Renal cortex interstitium (tissue), 11 donors: Measurements from ENCODE around the gene NTM. TPM values are rescaled to one million over a fixed set of nuclear protein-coding genes. Genes with fewer than 3 reads are reported as not detected.

Source experiments
- DNase-seq, 11 donors: peaks; one replicate each; pipeline ENCODE4 v3.0.0-alpha.2; 2013; ENCODE audit warnings: low read depth in 9 of 11, low spot score in 4 of 11; ENCODE audit errors: extremely low read depth in 1 of 11
- polyA plus RNA-seq, 3 donors: library from polyadenylated mRNA; unstranded; fragments of 120-200 nt; gene quantifications; one replicate each; pipeline ENCODE4 v1.2.1, GENCODE V29; 2013; ENCODE audit not compliant: insufficient read length in 3 of 3

Gene NTM
- polyA plus RNA-seq, 3 donors, result 40.5 to 45.1 (median 43.9) TPM

DNA sequence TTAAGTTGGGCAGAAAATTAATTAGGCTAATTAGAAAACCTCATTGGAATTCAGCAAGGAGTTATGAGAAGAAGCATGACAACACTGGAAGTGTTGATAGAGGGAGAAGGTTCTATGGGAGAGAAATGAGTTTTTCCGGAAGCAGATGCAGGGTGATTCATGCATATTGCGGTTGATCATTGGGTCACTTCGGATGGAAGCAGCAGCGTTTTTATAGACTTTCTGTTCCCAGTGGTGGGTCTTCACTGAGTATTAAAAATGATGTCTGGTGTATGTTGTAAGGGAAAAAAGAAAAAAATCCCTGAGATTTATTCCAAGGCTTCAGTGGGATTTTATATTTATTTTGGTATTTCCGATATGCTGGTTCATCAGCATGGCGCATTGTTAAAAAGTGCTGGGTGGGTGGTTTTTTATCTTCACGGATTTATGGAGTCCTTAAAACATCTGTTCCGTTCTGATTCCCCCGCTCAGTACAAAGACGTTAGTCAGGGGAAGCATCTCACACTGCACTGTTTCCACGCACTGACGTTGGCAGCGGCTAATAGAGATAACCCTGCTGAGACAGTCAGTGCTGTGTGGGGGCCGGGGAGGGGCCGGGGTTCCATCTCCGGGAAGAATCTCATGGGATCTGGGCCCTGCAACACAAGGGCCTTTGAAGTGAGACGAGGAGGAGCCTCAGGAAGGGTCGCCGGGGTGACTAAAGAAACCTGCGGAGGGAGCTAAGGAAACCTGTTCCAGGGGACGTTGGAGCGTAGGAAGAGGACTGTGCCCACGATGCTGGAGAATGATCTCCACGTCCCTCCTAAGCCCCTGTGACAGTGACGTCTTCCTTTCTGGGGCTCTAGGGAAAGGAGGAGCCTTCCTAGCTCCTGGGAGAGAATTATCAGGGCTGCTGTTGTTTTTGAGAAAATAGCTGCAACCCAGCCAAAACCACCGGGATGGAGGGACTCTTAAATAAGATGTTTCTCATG lies 390.0 kb downstream of the NTM start:
- DNase-seq, result peak in 7 of 11 donors; percentile 15 to 48 (median 33)

DNA sequence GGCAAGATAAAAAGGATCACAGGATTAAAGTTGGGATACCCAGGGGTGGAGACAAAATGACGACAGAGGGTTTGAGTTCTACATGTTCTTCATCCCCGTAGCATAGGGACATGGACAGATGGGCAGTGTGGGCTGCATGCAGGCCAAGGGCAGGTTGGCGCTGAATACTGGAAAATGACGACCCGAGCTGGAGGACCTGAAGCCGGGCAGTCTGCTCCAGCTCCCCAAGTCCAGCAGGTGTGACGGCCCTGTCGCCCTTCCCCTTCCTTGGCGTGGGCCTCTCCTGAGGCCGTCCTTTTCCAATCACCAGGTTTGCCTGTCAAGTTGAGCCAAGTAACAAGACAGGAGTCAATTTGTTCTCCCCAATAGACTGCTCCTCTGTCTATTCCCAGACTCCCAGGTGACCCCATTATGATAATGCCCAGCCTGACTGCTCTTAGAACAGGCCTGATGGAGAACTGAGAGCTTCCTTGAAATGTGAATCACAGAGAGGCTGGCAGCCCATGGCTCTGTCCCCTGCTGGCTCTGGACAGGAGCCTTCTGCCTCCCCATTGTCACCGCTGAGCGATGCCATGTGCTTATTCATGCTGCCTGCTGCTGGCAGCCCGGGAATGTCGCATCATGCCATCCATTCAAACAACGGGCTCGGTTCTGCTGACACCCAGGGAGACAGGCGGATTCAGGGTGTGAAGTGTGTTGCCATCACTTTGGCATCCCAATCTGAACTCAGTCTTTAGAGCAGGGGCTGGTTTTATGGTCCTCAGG lies 392.1 kb downstream of the NTM start:
- no peak for DNase-seq

- no peak for DNase-seq
Measured at GRCh38 chr11:131763193-131763890, 392.9 kb downstream of the NTM start.

GRCh38 chr11:131764126-131764525 lies 393.7 kb downstream of the NTM start:
- no peak for DNase-seq

DNA sequence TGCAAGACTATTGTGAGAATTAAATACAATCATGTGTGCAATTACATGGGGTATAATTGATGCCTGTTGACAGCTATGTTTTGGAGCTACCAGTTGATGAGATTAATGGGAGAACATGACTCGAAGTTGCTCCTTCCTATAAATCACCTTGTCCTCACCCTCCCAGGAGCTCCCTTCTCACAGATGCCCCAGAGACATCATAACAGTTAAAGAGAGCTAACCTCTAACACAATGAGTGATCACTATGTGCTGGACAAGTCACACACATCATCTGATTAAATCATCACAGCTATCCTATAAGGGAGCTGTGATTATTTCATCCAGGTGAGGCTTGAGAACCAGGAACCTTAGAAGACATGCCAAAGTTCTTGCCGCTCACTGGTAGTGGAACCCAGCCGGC lies 394.2 kb downstream of the NTM start:
- no peak for DNase-seq

- DNase-seq, result no peak
Measured at GRCh38 chr11:131766637-131767036, 396.2 kb downstream of the NTM start.

GRCh38 chr11:131767421-131767820 lies 397.0 kb downstream of the NTM start:
- no peak for DNase-seq

GRCh38 chr11:131770801-131771200 lies 400.4 kb downstream of the NTM start:
- DNase-seq, result no peak

DNA sequence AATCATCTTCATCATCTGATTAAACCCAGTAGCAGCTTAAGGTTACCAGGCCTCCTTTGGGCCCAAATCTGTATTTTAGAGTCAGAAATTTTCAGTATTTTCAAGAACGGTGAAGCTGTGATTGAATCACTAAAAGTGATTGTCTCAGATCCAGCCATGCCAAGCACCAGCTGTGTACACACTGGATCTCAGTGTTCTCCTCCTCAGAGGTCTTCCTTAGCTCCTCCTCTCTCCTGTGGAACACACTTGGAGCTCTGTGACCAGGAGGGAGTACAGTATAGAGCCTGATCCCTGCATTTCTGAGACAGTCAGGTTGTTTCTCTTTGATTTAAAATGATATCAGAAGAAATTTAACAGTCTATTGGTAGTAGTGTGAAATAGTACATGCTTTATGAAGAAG lies 401.1 kb downstream of the NTM start:
- no peak for DNase-seq

- DNase-seq, result no peak
Measured at GRCh38 chr11:131773626-131774025, 403.2 kb downstream of the NTM start.

GRCh38 chr11:131776211-131776610 lies 405.8 kb downstream of the NTM start:
- DNase-seq, result no peak

- DNase-seq, result no peak
Measured at GRCh38 chr11:131785801-131786200, 415.4 kb downstream of the NTM start.

GRCh38 chr11:131787119-131787518 lies 416.7 kb downstream of the NTM start:
- no peak for DNase-seq

DNA sequence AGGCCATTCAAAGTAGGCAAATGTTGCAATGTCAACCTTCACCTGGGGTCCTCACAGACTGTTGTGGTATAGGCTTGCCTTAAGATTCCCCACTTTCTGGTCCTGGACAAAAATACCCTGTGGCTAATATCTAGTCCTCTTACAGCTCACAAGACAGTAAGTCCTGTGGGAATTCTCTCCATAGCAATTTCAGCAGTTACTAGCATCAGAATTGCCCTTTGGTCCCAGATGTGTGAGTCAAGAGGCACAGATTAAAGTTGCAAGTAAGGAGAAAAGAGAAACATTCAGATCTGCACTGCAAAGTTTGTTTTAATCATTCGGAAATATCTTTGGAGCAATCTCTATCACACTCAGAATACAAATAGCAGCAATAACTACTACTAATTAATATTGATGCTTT lies 420.2 kb downstream of the NTM start:
- no peak for DNase-seq

GRCh38 chr11:131792243-131792642 lies 421.8 kb downstream of the NTM start:
- DNase-seq, result no peak

GRCh38 chr11:131796089-131796488 lies 425.7 kb downstream of the NTM start:
- no peak for DNase-seq

DNA sequence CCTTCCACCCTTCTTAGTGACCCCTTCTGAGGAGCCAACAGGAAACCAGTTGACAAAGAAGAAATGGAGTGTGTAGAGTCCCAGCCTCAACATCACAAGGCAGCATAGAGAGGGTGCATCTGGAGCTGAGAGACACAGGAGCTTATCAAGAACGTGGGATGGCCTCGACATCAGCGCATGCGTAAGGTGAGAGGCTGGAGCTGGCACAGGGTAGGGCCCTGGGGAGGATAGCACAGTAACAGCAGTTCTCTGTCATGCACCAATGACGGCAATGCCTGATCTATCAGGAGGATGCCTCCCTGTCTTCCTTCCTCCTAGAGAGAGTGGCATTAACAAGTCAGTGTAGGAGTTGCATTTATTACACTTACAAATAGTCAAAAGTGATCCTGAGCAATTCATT lies 426.1 kb downstream of the NTM start:
- DNase-seq, result no peak

DNA sequence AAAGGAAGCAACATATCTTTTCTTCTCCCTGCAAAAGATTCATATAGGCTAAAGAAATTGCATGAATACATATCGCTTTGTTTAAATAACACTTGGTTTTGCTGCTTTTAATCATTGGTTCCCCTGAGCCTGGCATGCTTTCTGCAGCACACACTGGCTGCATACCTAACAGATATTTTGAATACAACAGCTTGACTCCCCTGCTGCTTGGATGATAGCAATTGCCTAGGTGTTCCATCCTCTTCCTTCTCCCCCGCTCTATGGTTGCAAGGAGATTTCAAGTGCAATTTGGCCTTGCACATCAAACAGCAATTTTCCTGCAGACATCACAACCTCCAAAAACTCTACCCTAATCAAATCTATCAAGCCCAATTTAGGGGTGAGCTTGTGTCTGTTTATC lies 430.0 kb downstream of the NTM start:
- DNase-seq, result no peak

GRCh38 chr11:131802440-131803115 lies 432.2 kb downstream of the NTM start:
- DNase-seq, result no peak
